Middle frontal gyrus (tissue), 1 donor: ENCODE results near the gene TASP1.
"Not testable (repeated sequence)": the region's sequence is repeated elsewhere in the genome, so short reads cannot be mapped to it uniquely, and the experiment has no call there.

Source experiments
- DNase-seq: peaks from one replicate; pipeline ENCODE4 v3.0.0-alpha.2; 2015; ENCODE audit warnings: low spot score; ENCODE audit errors: extremely low spot score

TASP1 gene

DNA sequence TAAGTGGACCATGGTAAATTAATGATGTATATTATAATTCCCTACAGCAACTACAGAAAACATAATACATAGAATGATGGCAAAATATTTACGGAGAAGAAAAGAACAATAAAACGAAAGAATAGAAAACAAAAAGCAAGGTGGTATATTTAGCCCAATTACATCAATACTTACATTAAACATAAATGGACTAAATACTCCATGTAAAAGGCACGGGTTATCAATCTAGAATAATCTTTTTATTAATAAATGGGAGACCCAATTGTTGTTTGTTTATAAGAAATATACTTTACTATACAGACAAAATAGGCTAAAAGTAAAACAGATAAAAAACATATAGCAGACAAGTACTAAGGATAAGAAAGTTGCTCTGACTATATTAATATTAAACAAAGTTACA lies 137.2 kb downstream of the TASP1 start:
- no peak for DNase-seq

GRCh38 chr20:13494019-13494418 lies 144.7 kb downstream of the TASP1 start:
- DNase-seq: no peak

- no peak for DNase-seq
These were observed 145.6 kb downstream of the TASP1 start for GRCh38 chr20:13493143-13493542.

DNA sequence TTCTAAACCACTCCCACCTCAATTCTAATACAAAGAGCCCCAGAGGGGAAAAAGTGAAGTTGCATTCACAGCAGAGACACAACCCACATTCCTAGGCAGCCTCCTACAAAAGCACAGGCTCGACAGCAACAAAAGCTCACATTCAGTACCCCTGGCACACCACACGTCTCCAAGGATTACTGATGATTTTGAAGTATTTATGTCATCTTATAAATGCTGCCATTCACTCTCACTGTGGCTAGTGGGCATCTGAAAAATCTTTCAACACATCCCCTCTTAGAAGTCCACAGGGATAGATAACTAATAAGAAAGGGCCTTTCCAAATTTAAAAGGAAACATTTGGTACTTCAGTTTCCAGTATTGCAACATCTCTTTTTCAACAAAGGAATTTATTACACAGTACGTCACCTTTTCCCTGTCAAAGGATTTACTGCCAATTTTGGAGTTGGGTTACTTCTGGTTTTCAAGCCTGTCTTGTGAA lies 146.7 kb downstream of the TASP1 start:
- no peak for DNase-seq

DNA sequence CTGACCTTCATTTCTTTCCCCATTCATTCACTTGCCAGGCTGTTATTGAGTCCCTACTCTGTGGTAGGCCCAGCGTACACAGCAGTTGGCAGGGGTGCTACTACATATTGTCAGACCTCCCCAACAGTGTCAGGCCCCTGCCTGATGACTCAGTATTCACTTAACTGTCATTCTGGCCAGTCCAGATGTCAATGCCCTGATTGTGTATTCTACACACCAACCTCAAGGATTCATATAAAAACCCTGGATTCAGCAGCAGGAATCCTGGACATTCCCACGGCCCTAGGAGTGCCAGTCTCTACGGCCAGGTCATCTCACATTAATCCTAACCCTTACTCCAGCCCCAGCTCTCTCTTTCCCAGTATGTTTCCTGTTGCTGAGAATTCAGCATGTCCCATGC lies 151.5 kb downstream of the TASP1 start:
- no peak for DNase-seq

DNA sequence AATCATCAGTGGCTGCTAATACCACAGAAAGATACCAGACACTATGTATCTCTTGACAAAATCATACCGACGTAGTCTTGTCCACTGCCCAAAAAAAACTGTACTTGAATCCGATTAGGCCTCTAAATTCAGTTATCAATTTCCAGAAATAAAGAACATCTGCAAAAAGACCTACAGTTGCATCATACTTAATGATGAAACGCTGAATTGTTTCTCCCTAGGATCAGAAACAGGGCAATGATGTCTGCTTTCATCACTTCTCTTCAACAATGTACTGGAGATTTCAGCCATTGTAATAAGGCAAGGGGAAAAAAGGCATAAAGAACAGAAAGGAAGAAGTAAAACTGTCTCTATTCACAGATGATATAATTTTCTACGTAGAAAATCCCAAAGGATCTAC lies 152.0 kb downstream of the TASP1 start:
- no peak for DNase-seq

DNA sequence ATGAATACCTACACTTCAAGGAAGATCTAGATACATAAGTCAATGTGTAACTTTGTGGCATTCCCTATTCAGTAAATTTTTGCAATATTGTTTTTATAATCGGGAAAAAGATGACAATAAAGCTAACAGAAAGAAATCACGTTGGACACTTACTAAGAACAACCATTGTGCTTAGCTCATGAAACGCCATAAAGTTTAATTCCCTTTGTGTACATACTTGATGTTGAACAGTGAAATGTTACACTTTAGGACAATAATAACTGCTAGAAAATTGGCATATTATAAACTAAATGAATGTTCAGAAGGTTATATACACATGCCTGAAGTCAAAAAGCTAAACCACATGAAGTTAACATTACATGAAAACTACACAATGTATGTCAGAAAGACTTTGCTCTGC lies 153.2 kb downstream of the TASP1 start:
- DNase-seq: no peak

DNA sequence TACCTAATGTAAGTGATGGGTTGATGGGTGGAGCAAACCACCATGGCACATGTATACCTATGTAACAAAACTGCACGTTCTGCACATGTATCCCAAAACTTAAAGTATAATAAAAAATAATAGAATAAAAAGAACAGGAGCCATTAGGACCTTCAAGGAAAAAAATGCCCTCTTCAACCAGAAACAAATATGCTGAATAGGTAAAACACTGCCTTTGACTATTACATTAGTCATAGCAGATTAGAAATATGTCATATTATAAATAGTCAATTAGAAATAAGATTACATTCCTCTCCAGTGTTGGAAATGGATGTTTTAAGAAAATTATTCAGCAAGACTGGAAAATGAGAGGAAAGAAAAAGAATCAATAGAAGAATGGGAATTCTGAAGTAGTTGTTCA lies 153.7 kb downstream of the TASP1 start:
- not testable (repeated sequence) for DNase-seq

DNA sequence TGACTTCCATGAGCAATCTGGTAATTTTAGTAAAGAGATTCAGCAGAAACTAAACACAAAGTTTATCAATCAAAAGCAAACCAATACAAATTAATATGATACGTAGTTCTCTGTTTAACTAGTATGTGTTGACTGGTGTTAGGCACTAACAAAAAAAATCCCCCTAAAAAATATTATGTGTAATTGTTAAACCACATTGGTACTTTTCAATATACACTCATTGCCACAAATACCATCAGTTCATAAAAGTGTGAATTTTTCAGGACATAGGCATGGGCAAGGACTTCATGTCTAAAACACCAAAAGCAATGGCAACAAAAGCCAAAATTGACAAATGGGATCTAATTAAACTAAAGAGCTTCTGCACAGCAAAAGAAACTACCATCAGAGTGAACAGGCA lies 155.3 kb downstream of the TASP1 start:
- not testable (repeated sequence) for DNase-seq

- DNase-seq: no peak
These were observed 160.4 kb downstream of the TASP1 start for GRCh38 chr20:13478366-13478765.

- no peak for DNase-seq
These were observed 164.3 kb downstream of the TASP1 start for GRCh38 chr20:13474467-13474866.

DNA sequence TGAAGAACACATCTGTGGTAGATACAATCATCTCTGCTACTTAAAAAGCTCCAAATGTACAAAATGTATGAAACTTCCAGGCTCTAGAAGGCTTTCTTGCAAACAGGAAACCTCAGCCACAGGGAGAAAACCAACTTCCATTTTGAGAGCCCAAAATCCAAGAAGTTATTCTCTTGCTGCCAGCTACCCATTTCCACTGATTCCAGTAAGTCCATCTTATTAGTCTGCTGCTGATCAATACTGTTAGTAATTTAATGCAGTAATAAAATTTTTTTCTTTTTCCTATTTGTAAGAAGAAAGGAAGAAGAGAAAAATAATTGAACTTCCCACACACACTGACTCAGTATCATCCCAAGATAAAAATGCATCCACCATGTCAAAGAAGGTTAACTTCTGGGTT lies 169.5 kb downstream of the TASP1 start:
- no peak for DNase-seq

GRCh38 chr20:13468166-13468565 lies 170.6 kb downstream of the TASP1 start:
- no peak for DNase-seq

DNA sequence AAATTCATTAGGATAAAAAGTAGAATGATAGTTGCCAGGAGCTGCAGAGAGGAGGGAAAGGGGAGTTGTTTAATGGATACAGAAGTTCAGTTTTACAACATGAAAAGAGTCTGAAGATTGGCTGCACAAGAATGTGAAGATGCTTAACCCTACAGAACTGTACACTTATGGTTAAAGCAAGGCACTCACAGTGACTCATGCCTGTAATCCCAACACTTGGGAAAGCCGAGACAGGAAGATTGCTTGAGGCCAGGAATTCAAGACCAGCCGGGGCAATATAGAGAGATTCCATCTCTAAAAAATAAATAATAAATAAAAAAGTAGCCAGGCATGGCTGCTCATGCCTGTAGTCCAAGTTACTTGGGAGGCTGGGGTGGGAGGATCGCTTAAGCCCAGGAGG lies 174.0 kb downstream of the TASP1 start:
- no peak for DNase-seq

DNA sequence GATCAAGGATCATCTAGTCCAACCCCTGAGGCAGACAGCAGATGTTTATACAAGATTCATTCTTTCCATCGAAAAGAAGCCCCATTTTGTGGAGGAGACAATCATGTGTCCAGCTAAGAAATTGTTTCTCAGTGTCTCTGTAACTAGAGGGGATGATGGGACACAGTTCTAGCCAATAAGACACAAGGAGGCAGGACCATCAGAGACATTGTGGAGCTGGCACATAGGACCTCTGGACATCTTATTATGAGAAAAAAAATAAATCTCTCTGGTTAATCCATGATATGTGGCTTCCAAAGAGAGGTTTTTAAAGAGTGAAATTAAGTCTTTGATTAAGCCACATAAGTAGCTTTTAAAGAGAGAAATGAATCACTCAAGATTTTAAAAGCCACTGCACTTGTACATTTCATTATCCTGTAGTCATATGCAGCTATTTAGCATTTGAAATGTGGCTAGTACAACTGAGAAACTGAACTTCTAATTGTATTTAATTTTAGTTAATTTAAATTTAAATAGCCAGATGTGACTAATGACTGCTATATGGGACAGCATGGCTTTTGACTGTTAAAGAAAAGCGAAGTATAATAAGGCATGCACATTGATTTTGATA lies 176.8 kb downstream of the TASP1 start:
- no peak for DNase-seq

GRCh38 chr20:13458860-13459451 lies 179.8 kb downstream of the TASP1 start:
- no peak for DNase-seq

GRCh38 chr20:13457487-13457886 lies 181.2 kb downstream of the TASP1 start:
- no peak for DNase-seq

GRCh38 chr20:13455713-13456112 lies 183.0 kb downstream of the TASP1 start:
- DNase-seq: no peak

- no peak for DNase-seq
These were observed 185.4 kb downstream of the TASP1 start for GRCh38 chr20:13453367-13453766.

- no peak for DNase-seq
These were observed 186.1 kb downstream of the TASP1 start for GRCh38 chr20:13452470-13453124.

- no peak for DNase-seq
These were observed 188.8 kb downstream of the TASP1 start for GRCh38 chr20:13449868-13450434.

- DNase-seq: no peak
These were observed 191.1 kb downstream of the TASP1 start for GRCh38 chr20:13447385-13448180.
